GM18868 (cell line): Measurements from ENCODE around the gene GFER.
A peak's percentile ranks its signal among the peaks of the same experiment; 100 is the strongest.
"Not testable (repeated sequence)": the region's sequence is repeated elsewhere in the genome, so short reads cannot be mapped to it uniquely, and the experiment has no call there.

ENCODE experiments used
- ATAC-seq: cut with Tn5 transposase; IDR thresholded peaks from one replicate; pipeline ENCODE4 v1.9.1; 2021; ENCODE audit warnings: mild to moderate bottlenecking, moderate library complexity; ENCODE audit not compliant: unreplicated experiment

GFER gene

DNA sequence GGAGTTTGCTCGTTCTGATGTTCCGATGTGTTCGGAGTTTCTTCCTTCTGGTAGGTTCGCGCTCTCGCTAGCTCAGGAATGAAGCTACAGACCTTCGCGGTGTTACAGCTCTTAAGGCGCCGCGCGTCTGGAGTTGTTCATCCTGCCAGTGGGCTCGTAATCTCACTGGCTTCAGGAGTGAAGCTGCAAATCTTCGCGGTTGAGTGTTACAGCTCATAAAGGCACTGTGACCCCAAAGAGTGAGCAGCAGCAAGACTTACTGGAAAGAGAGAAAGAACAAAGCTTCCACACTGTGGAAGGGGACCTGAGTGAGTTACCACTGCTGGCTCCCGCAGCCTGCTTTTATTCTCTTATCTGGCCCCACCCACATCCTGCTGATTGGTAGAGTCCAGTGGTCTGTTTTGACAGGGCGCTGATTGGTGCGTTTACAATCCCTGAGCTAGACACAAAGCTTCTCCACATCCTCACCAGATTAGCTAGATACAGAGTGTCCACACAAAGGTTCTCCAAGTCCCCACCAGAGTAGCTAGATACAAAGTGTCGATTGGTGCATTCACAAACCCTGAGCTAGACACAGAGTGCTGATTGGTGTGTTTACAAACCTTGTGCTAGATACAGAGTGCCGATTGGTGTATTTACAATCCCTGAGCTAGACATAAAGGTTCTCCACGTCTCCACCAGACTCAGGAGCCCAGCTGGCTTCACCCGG, 26.4 kb upstream of the GFER start:
- ATAC-seq, result not testable (repeated sequence)

DNA sequence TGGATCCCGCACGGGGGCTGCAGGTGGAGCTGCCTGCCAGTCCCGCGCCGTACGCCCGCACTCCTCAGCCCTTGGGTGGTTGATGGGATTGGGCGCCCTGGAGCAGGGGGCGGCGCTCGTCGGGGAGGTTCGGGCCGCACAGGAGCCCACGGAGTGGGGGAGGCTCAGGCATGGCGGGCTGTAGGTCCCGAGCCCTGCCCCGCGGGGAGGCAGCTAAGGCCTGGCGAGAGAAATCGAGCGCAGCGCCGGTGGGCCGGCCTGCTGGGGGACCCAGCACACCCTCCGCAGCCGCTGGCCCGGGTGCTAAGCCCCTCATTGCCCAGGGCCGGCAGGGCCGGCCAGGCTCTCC, 25.9 kb upstream of the GFER start:
- ATAC-seq, result not testable (repeated sequence)

DNA sequence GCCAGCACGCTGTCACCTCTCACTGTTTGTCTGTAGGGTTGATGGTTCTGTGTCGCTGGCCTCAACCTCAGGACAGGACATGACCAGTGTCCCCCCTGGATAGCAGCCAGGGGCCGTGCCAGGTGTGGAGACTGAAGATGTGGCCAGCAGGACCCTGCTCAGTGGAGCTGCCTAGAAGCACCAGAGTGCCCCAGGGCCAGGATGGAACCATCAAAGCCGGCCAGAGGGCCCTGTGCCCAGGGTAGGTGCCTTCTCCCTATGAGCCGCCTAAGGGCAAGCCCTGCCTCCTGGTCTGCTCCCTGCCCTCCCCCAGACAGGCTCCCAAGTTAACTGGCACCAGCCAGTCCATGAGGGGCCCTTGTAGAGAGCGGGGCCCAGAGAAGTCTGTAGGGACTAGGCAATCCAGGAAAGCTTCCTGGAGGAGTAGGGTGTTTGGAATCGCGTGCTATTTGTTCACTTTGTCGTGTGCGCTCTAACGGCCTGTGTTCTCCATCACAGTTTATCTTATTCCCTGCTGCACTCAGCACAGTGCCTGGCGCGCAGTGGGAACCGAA, 25.2 kb upstream of the GFER start:
- no peak for ATAC-seq

DNA sequence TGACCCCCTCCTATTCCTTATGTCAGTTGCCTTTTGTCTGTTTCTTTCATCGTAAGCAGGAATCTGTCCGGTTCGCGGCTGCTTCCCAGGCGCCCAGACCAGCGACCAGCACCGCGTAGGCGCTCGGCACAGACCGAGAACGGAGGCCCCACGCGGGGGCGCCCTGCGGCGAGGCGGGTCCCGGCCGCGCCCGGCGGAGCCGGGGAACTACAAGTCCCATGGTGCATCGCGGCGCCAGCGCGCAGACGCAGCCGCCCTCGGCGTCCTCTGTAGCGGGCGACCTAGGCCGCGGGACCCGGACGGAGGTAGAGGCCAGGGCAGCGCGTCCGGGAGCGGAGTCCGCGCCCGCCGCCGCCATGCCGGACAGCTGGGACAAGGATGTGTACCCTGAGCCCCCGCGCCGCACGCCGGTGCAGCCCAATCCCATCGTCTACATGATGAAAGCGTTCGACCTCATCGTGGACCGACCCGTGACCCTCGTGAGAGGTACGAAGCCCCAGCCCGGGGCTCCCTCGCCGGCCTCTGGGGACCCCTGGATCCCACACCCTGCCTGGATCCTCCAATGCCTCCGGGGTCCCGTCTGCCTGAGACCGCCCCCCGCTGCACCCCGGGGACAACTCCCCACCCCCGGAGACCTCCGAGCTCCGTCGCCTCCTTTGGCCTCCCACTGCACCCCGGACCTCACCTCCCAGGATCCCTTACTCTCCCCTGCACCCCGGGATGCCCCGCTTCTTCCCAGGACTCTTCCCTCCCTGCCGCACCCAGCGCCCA, 24.5 kb upstream of the GFER start, which contains the start of gene NDUFB10:
Gene NDUFB10, plus strand, starts transcription at position 270 of the 771 bp plus-strand sequence. Its CDS starts 87 bp downstream, at position 357.
- peak; percentile 56 for ATAC-seq

DNA sequence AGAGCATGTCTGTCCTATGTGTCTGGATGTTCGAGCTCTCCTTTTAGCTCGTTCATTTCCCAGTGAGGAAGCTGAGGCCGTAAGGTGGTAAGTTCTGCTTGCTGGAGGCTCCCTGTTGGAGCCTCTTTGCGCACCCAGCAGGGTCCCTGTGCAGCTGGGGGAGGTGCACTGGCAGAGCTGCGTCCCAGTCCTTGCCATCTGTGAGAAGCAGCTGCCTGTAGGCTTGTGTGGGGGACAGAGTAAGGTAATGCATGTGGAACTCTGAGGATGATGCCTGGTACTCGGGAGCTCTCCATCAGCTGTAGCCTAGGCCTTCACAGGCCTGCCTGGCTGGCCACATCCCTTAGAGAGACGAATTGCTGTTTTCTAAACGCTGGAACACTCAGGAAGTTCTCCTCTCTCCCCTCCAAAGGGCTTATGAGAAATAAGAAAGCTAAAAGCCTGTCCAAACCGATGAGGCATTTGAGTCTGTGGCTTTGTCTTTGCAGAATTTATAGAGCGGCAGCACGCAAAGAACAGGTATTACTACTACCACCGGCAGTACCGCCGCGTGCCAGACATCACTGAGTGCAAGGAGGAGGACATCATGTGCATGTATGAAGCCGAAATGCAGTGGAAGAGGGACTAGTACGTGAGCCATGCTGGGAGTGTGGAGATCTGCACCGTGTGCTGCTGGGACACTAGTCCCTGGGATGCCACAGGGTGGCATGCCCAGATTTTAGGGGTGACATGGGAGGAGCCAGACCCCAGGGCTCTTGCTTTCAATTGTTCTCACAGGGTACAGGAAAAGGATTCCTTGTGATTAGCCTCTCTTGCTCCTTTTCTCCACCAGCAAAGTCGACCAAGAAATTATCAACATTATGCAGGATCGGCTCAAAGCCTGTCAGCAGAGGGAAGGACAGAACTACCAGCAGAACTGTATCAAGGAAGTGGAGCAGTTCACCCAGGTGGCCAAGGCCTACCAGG, 23.0 kb upstream of the GFER start:
- ATAC-seq, result no peak

DNA sequence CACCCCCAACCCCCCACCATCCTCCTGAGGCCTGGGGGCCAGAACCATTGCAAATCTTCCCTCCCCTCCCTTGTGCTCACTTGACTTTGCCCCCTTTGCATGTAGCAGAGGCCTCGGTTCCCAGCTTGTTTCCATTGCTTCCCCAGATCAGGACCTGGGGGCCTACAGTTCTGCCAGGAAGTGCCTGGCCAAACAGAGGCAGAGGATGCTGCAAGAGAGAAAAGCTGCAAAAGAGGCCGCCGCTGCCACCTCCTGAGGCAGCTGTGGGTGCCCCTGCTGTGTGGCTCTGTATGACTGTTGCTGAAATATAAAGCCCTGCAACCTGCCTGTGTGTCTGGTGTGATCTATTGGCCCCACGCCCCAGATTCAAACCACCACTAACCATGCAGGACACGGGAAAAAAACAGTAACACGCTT, 22.3 kb upstream of the GFER start:
- no peak for ATAC-seq

DNA sequence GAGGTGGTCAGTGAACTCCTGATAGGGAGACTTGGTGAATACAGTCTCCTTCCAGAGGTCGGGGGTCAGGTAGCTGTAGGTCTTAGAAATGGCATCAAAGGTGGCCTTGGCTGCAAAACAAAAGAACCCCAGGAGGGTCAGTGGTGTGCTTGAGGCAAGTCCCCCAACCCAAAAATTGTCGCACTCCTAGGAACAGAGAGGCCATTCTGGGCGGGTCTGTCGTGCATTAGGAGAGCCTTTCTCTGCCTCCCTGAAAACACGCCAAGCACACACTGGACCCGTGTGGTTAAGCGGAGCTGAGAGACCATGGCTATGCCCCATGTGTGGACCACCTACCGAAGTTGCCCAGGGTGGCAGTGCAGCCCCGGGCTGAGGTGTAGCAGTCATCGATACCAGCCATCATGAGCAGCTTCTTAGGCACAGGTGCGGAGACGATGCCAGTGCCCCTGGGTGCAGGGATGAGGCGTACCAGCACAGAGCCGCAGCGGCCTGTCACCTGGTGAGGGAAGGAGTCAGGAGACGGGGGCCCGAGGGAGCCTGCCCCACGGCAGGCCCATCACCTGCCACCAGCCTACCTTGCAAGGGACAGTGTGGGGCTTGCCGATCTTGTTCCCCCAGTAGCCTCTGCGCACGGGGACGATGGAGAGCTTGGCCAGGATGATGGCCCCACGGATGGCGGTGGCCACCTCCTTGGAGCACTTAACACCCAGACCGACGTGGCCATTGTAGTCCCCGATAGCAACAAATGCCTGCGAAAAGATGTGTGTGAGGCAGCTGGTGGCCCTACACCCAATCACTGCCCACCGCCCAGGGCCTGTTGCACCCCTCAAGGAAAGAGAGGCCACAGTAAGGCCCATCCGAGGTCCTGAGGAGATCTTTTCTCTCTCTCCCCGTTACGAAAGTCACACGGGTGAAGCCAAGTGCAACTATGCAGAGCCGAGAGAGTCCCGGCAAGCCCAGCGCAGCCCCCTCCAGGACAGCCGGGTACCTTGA, 21.5 kb upstream of the GFER start:
- ATAC-seq, result not testable (repeated sequence)

DNA sequence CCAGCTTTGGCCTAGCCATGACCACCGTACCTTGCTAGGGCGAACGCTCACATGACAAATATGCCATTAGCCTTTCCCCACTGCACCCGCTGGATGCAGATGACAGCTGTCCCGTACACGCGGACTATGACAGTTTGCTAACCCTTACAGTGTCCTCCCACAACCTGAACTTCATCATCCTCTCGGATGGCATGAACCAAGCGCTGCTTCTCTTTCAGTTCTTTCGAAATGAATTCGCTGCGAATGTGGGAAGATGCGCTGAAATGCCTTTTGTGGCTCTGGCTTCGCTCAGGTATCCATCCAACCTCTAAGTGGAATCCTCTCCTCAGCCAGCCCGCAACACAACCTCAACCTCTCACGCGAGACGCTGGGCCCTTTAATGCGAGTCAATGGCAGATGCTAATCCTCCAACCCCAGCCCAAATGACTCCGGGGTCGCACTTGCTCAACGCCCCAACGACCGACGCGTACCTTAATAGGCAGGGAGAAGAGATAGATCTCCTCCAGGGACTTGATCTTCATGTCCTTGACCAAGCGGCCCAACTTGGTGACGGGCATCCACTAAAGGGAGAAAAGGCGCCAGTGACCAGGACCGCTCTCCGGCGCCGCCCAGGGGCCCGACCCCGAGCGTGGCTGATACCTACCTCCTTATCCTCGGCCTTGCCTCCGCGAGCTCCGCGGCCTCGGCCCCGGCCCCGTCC, 20.0 kb upstream of the GFER start:
- ATAC-seq, result no peak

DNA sequence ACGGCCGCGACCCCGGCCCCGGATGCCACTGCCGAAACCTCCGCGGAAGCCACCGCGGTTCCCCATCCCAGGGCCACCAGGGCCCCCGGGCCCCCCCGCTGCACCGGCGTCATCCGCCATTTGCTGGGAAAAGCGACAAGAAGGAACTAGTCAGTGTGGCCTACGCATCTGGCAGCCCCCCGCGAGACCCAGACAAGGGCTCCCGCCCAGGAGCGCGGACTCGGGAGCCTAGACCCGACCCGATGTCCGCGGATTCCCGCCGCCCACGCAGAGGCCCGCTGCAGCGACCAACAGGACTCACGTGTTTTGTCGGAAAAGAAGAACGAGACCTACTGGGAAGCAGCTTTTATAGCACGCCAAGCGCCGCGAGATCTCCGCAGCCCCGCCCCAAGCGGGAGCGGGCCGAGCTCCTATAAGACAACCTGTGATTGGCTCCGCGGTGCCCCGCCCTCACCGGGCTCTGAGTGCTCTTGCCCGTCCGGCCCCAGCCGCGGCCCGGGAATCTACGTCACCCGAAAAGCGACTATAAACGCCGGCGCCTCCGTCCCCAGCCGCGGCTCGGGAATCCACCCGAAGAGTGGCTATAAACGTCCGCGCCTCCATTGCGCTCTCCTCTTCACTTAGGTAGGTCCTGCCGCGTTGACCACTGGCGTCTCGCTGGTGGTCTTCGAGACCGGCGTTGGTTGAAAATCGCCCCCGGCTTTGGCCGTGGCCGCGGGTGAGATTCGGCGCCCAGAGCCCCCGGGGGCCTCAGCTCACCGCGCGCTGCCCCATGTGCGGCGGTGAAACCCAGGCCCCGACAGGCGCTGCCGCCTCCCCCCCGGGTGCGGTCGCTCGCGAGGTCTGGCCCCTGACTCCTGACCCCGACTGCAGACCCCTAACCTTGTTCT, 19.2 kb upstream of the GFER start, which contains the start of gene RPS2:
Gene RPS2, minus strand, starts transcription at position 321 of the 890 bp plus-strand sequence. Its CDS starts 201 bp downstream, at position 120.
- peak; percentile 90 for ATAC-seq

DNA sequence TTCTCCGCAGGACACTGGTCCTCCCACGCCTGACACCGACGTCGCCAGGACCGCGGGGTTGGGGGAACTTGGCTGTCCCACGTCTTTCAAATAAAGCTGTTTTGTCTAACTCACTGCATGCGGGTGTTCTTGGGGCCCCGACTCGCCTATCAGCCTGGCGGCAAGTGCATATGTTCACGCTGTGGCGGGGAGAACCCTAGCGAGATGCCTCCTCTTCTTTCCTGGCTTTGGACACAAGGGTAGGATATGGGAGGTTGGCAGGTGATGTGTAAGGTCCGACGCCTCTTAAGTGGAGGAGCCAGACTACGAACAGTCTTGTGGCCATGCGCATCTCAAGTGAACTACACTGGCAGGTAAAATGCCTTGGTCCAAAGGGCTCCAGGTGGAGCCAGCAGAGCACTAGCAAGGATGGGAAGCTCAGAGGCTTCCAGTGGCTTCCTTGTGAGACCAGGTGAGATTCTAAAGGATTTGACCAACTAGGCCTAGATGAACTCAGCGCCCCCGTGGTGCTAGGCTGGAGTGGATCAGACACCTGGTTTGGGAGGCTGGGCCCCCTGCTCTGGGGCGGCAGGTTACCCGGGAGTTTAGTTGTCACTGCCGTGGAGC, 18.5 kb upstream of the GFER start:
- no peak for ATAC-seq

DNA sequence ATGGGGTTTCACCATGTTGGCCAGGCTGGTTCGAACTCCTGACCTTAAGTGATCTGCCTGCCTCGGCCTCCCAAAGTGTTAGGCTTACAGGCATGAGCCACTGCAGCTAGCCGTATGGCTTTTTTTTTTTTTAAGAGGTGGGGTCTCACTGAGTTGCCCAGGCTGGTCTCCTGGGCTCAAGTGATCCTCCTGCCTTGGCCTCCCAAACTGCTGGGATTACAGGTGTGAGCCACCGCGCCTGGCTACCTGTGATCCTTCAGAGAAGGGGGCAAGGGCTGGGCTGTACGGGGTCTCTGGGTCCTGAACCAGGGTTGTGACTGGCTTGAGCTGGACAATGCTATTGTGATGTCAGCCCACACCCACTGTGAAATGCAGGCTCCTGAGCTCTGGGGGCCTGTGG, 17.5 kb upstream of the GFER start, which contains the start of gene RNF151:
Gene RNF151, plus strand, starts transcription at position 397 of the 400 bp plus-strand sequence. CDS start 26 bp downstream, outside the sequence.
- ATAC-seq, result no peak

DNA sequence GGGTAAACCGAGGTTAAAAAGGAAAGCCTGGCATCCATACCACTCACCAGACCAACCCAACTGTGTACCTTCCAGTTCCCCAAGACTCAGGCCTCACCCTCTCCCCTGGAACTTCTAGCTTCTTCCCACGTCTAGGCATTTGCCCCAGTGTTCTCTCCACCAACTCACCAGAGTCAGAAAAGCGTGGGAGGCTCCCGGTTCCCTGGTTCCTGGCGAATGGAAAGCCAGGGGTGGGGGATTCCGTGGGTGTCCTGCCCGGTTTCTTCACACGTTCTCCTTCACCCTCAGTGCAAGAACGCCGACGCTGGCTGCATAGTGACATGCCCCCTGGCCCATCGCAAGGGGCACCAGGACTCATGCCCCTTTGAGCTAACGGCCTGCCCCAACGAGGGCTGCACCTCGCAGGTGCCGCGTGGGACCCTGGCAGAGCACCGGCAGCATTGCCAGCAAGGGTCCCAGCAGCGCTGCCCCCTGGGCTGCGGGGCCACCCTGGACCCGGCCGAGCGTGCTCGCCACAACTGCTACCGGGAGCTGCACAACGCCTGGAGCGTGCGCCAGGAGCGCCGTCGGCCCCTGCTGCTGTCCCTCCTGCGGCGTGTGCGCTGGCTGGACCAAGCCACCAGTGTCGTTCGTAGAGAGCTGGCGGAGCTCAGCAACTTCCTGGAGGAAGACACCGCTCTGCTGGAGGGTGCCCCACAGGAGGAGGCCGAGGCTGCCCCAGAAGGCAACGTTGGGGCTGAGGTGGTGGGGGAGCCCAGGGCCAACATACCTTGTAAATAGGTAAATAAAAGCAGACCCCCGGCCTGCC, 15.6 kb upstream of the GFER start:
- no peak for ATAC-seq

DNA sequence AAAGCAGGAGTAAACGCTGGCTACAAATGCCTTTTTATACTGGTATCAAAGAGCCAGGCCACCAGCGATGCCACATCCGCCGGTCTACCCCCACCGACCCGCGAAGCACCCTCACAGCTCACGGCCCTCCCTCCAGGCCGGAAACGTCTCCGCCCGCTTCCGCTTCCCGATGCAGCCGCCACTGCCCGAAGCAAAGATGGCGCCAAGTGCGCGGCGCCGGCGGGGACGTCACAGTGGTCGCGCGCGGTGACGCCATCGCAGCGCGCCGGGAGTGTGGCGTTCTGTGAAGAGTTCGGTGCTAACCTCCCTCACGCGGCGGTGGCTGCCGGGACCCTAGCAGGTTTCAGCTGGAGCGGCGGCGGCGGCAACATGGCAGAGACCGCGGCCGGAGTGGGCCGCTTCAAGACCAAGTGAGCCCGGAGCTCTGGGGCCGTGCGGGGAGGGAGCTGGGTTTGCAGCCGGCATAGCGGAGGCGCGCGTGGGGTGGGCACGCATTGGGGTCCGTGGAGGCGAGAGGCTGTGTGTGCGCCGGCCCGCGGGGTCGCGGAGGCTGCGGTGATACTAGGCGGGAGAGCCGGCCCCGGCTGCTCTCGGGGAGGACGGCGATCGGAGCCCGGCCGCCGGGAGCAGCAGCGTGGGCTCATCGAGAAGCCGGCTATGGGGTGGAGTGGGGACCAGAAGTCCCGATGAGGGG, 12.1 kb upstream of the GFER start, which contains the start of gene TBL3:
Gene TBL3, plus strand, starts transcription at position 258 of the 694 bp plus-strand sequence. Its CDS starts 112 bp downstream, at position 370.
- ATAC-seq, result peak; percentile 85

DNA sequence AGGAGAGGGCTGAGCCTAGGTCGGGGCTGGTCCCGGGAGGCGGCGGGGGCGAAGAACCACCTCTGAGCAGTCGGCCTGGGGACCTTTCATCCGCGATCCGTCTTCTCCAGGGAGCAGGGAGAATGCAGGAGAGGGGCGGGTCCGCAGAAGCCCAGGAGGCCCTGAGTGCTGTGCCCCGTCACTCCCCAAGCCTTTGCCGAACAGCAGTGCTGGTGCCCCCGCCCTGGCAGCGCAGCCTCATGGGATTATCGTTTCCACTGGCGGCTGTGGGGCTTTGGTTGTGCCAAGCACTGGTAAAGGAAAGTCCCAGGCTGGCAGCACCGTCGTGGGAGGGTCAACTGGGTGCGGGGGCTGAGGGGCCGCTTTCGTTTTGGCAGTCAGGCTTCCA, 11.5 kb upstream of the GFER start:
- ATAC-seq, result no peak

DNA sequence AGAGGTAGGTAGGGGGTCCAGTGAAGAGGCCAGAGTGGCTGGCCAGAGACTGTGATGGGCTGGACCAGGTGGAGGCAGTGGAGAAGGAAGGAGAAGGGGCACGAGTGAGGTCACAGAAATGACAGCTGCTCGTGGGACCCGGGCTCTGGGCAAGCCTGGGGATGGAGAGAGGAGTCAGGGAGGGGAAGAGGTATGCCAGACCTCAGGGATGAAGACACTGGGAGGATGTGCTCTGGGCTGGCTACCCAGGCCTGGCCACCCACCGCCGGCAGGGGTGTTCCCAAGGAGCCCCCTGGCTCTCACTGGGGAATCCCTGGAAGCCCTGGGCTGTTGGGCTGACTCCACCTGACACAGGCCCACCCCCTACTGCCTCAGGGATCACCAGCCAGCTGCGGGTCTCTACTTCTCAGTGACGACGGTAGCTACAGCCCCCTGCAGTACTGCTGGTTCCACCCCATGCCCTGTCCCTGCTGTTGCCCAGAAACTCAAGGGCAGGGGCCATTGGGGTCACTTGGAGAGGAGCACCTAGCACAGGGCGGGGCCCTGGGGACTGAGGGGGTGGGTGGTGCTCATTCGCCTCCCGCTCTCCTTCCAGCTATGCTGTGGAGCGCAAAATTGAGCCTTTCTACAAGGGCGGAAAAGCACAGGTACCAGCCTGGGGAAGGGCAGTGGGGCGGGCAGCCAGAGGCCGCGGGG, 10.4 kb upstream of the GFER start:
- ATAC-seq, result no peak
